Transverse colon (tissue), 4 donors: ENCODE measurements around the gene ANK3. TPM values are rescaled to one million over a fixed set of nuclear protein-coding genes. Genes with fewer than 3 reads are reported as not detected.
A peak's percentile ranks its signal among the peaks of the same experiment; 100 is the strongest.

Experiments used
- DNase-seq: peaks from one replicate; pipeline ENCODE4 v3.0.0-alpha.2; 2019
- H3K27ac ChIP-seq, 4 donors: fragments of 200-600 bp; sonication (generic); 2 replicates each; pipeline ENCODE4 v1.5.1; 2016 to 2018; ENCODE audit warnings: inconsistent platforms in 4 of 4
- H3K27me3 ChIP-seq: fragments of 200-600 bp; sonication (generic); 2 replicates; pipeline ENCODE4 v1.5.1; 2017; ENCODE audit warnings: inconsistent platforms
- H3K36me3 ChIP-seq, 4 donors: fragments of 200-600 bp; sonication (generic); 2 replicates each; pipeline ENCODE4 v1.5.1; 2017 to 2019; ENCODE audit warnings: inconsistent platforms in 4 of 4
- H3K4me1 ChIP-seq, 4 donors: fragments of 200-600 bp; sonication (generic); 2 replicates each; pipeline ENCODE4 v1.5.1; 2017 to 2020; ENCODE audit warnings: inconsistent platforms in 4 of 4
- H3K4me3 ChIP-seq, 4 donors: fragments of 200-600 bp; sonication (generic); 1 replicate in 1 of 4; 2 replicates in 3 of 4; pipeline versions ENCODE4 v1.5.1 to v1.6.1; 2017 to 2019; ENCODE audit warnings: inconsistent platforms in 4 of 4
- H3K9me3 ChIP-seq, 2 donors: fragments of 200-600 bp; sonication (generic); 2 replicates each; pipeline ENCODE4 v1.5.1; 2017 to 2019; ENCODE audit warnings: inconsistent platforms in 2 of 2
- EP300 ChIP-seq: sonication (generic); formaldehyde crosslinking; IDR thresholded peaks from one replicate; pipeline ENCODE4 v1.6.1; 2017; ENCODE audit warnings: antibody characterized with exemption, low read depth
- POLR2A ChIP-seq: fragments of 450-650 bp; IDR thresholded peaks from one replicate; pipeline ENCODE4 v1.6.1; 2016; ENCODE audit warnings: antibody characterized with exemption, mild to moderate bottlenecking, moderate library complexity
- POLR2AphosphoS5 ChIP-seq, 3 donors: sonication (generic); formaldehyde crosslinking; IDR thresholded peaks; one replicate each; pipeline ENCODE4 v1.6.1; 2016; ENCODE audit warnings: antibody characterized with exemption in 3 of 3
- WGBS, 2 donors: methylation state at CpG; one replicate each; pipeline ENCODE4 v1.1.5; 2018; ENCODE audit warnings: low coverage in 1 of 2; 5-methylcytosine and 5-hydroxymethylcytosine counted together
- in situ Hi-C, 4 donors: fragments of 200-750 bp; cut with MboI; loops; one replicate each; pipeline versions ENCODE4 v1.15.0 to v1.15.1; 2017; ENCODE audit warnings: low sequenced_read_pairs in 3 of 4, low pct_ligation_motif_present in 1 of 4, low pct_unique_long_range_greater_than_20kb in 1 of 4
- intact Hi-C: fragments of 100-400 bp; cut with DNase I; formaldehyde crosslinking; loops from one replicate; pipeline ENCODE4 v1.15.1; 2023; ENCODE audit warnings: low total_unique reads
- total RNA-seq, 4 donors: library from RNA; depleted of rRNA; stranded (reverse); fragments of >200 nt; gene quantifications; one replicate each; pipeline ENCODE4 v1.1.0, GENCODE V29; 2016
- TF ChIP-seq, protein P1 (sequence below), 5 experiments: fragments of 200-600 bp in 3 of 5; fragments of 450-650 bp in 2 of 5; sonication (generic) in 3 of 5; IDR thresholded peaks; 1 replicate in 2 of 5; 2 replicates in 3 of 5; pipeline ENCODE4 v1.5.1; 2016 to 2017; ENCODE audit warnings: antibody characterized with exemption in 5 of 5, inconsistent platforms in 3 of 5, mild to moderate bottlenecking in 2 of 5, moderate library complexity in 1 of 5

ANK3 gene
- total RNA-seq, 4 donors from 2014 or later: 41.2 to 230 (median 172) TPM

GRCh38 chr10:60155943-60156683, 233.6 kb downstream of the ANK3 start:
- Histone ChIP-seq H3K27me3 (no peaks in the 10 kb centered on the region), H3K4me1 (peaks cover 0 to 11% (median 5%) of the 10 kb centered on the region in 4 donors), H3K9me3 (peaks cover 0 to 5% of the 10 kb centered on the region in 2 donors), H3K27ac (no peak overlapping the region), H3K36me3 (no peaks in the 10 kb centered on the region), H3K4me3 (no peak overlapping the region)
- WGBS, 2 donors: 97 to 100% methylated on average over 1 to 6 of the region's 6 CpGs
- no peak for DNase-seq
- intact Hi-C loops: no loop called here
- TF ChIP-seq POLR2A (no peak), POLR2AphosphoS5 (IDR thresholded peaks at IDR 0.05) (no peak), EP300 (no peak)
- TF ChIP-seq, protein P1, sequence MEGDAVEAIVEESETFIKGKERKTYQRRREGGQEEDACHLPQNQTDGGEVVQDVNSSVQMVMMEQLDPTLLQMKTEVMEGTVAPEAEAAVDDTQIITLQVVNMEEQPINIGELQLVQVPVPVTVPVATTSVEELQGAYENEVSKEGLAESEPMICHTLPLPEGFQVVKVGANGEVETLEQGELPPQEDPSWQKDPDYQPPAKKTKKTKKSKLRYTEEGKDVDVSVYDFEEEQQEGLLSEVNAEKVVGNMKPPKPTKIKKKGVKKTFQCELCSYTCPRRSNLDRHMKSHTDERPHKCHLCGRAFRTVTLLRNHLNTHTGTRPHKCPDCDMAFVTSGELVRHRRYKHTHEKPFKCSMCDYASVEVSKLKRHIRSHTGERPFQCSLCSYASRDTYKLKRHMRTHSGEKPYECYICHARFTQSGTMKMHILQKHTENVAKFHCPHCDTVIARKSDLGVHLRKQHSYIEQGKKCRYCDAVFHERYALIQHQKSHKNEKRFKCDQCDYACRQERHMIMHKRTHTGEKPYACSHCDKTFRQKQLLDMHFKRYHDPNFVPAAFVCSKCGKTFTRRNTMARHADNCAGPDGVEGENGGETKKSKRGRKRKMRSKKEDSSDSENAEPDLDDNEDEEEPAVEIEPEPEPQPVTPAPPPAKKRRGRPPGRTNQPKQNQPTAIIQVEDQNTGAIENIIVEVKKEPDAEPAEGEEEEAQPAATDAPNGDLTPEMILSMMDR (IDR thresholded peaks at IDR 0.05): no peak
- in situ Hi-C loops: no loop called here

GRCh38 chr10:60155099-60155877, 234.4 kb downstream of the ANK3 start:
- intact Hi-C loops: no loop called here
- peaks cover 0 to 11% (median 5%) of the 10 kb centered on the region in 4 donors for H3K4me1 ChIP-seq
- in situ Hi-C loops: no loop called here

DNA sequence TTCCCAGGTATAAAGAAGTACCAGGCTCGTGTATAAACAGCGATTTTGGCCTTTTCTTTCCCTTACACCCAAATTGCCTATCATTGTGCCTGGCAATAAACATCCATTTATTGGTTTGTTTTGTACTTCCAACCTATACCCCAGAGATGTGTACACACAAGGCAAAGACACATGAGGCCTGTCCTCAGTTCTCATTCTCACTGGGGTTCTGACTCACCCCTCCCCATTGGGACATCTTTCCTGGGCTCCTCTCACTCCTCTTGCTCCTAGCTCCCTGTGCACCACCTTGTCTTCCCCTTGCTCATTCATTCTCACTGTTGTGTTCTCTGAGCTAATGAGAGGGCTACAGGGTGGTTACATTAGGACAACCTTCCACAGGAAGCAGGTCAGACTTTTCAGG, 240.7 kb downstream of the ANK3 start:
- TF ChIP-seq POLR2AphosphoS5 (IDR thresholded peaks at IDR 0.05) (no peak), EP300 (no peak), POLR2A (no peak)
- TF ChIP-seq, protein P1 (IDR thresholded peaks at IDR 0.05): no peak
- peak overlapping the region; percentile 67 to 81 (median 79) for H3K27ac ChIP-seq
- H3K36me3 ChIP-seq: no peaks in the 10 kb centered on the region
- H3K9me3 ChIP-seq: no peaks in the 10 kb centered on the region
- no peak overlapping the region for H3K4me3 ChIP-seq
- DNase-seq: peak; percentile 39
- H3K27me3 ChIP-seq: no peaks in the 10 kb centered on the region
- in situ Hi-C loops: no loop called here
- intact Hi-C loops: no loop called here
- 29 to 57% methylated on average over 2 of the region's 2 CpGs for WGBS, 2 donors
- peaks cover 9 to 38% (median 22%) of the 10 kb centered on the region in 4 donors for H3K4me1 ChIP-seq

More at GRCh38 chr10:60155099-60155877, 234.4 kb downstream of the ANK3 start:
- Histone ChIP-seq H3K4me3 (no peak overlapping the region), H3K9me3 (no peaks in the 10 kb centered on the region), H3K27me3 (no peaks in the 10 kb centered on the region), H3K36me3 (no peaks in the 10 kb centered on the region), H3K27ac (no peak overlapping the region)
- 46 to 52% methylated on average over 2 to 3 of the region's 3 CpGs for WGBS, 2 donors
- no peak for DNase-seq
- no peak for TF ChIP-seq POLR2AphosphoS5 (IDR thresholded peaks at IDR 0.05)
- no peak for TF ChIP-seq POLR2A
- TF ChIP-seq EP300: no peak
- TF ChIP-seq, protein P1 (IDR thresholded peaks at IDR 0.05): no peak

DNA sequence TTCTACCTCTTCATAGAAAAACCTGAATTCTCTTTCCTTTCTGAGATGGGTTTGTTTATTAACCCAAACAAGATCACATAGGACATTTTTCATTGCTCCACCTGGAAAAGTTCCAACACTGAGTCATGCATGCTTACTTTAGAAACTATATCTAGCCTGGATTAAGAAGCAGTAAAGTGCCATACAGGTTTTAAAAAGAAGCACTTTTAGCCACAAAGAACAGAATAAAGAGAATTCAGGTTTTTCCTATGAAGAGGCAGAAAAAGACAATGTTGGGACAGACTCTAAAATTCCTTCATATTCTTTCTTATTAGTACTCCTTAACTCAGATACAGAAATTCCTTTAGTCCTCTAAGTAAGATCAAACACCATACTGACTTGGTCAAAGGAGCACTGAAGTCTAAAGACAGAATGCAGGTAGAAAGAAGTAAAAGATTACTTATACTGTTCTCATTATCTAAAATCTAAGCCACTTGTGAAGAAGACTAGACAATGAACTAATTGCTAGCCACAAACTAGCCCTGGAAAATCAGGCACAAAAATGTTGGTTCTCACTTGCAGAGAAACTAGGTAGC, 241.3 kb downstream of the ANK3 start:
- Histone ChIP-seq H3K36me3 (no peaks in the 10 kb centered on the region), H3K27me3 (no peaks in the 10 kb centered on the region), H3K27ac (peak overlapping the region; percentile 67 to 81 (median 79)), H3K4me1 (peaks cover 9 to 43% (median 22%) of the 10 kb centered on the region in 4 donors), H3K4me3 (no peak overlapping the region), H3K9me3 (no peaks in the 10 kb centered on the region)
- TF ChIP-seq, protein P1 (IDR thresholded peaks at IDR 0.05): no peak
- TF ChIP-seq POLR2AphosphoS5 (IDR thresholded peaks at IDR 0.05): no peak
- intact Hi-C loops (no loop called here), in situ Hi-C loops (no loop called here)
- peak; percentile 41 for DNase-seq
